Panc1 (cell line): Measurements from ENCODE around the gene GIPC3.

Experiments
- POLR2AphosphoS5 ChIP-seq: IDR thresholded peaks from 2 replicates; pipeline ENCODE4 v1.6.1; 2012; ENCODE audit warnings: mild to moderate bottlenecking, low read depth, low read length, moderate library complexity
- TF ChIP-seq, protein P1 (sequence below), 2 experiments: IDR thresholded peaks; 2 replicates each; pipeline ENCODE4 v1.6.1; 2011 to 2012; ENCODE audit warnings: low read depth in 2 of 2, control low read depth in 1 of 2, low read length in 1 of 2, mild to moderate bottlenecking in 1 of 2, moderate library complexity in 1 of 2; ENCODE audit not compliant: insufficient read depth in 1 of 2

DNA sequence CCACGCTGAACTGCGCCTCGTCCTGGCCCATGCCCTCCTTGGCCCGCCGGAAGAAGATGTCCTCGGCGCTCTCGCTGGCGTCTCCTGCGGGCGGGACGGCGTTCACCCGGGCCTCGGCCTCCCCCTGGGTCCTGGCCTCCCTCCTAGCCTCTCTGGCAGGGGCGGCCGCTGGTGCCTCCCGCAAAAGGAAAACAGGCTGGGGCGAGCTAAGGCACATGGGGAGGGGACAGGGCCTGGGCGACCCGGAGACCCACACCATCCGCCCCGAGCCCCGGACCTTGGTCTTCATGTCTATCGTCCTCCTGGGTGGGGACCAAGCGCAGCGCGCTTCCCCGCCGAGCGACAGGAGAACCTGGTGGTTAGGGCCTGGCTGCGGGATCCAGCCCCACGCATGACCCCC, 27.1 kb downstream of the GIPC3 start:
- TF ChIP-seq POLR2AphosphoS5 = no peak
- TF ChIP-seq, protein P1, sequence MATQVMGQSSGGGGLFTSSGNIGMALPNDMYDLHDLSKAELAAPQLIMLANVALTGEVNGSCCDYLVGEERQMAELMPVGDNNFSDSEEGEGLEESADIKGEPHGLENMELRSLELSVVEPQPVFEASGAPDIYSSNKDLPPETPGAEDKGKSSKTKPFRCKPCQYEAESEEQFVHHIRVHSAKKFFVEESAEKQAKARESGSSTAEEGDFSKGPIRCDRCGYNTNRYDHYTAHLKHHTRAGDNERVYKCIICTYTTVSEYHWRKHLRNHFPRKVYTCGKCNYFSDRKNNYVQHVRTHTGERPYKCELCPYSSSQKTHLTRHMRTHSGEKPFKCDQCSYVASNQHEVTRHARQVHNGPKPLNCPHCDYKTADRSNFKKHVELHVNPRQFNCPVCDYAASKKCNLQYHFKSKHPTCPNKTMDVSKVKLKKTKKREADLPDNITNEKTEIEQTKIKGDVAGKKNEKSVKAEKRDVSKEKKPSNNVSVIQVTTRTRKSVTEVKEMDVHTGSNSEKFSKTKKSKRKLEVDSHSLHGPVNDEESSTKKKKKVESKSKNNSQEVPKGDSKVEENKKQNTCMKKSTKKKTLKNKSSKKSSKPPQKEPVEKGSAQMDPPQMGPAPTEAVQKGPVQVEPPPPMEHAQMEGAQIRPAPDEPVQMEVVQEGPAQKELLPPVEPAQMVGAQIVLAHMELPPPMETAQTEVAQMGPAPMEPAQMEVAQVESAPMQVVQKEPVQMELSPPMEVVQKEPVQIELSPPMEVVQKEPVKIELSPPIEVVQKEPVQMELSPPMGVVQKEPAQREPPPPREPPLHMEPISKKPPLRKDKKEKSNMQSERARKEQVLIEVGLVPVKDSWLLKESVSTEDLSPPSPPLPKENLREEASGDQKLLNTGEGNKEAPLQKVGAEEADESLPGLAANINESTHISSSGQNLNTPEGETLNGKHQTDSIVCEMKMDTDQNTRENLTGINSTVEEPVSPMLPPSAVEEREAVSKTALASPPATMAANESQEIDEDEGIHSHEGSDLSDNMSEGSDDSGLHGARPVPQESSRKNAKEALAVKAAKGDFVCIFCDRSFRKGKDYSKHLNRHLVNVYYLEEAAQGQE (IDR thresholded peaks at IDR 0.05; ENCODE audit: insufficient read depth in 1 of 2, low read depth in 2 of 2, low read length in 1 of 2) = no peak
